ENCODE measurements around the gene TCF7L1.

DNA sequence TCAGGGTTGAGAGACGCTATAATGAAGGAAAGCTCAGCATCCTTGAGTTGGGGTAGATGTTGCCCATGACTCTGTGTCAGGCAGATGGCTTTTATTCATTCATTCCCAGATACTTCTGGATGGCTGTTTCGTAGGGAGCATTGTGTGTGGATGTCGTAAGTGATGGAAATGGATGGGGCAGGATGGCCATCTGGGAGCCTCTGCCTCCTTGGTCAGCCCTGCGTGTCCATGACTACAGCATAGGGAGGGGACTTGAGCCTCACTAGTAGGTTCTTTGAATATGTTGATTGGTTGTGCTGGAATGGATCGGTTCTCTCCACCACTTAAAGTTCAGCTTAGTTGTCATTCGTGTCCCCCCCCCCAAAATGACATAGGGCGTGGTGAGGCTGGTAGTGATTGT, 149.7 kb downstream of the TCF7L1 start:
- TF ChIP-seq, protein P1, sequence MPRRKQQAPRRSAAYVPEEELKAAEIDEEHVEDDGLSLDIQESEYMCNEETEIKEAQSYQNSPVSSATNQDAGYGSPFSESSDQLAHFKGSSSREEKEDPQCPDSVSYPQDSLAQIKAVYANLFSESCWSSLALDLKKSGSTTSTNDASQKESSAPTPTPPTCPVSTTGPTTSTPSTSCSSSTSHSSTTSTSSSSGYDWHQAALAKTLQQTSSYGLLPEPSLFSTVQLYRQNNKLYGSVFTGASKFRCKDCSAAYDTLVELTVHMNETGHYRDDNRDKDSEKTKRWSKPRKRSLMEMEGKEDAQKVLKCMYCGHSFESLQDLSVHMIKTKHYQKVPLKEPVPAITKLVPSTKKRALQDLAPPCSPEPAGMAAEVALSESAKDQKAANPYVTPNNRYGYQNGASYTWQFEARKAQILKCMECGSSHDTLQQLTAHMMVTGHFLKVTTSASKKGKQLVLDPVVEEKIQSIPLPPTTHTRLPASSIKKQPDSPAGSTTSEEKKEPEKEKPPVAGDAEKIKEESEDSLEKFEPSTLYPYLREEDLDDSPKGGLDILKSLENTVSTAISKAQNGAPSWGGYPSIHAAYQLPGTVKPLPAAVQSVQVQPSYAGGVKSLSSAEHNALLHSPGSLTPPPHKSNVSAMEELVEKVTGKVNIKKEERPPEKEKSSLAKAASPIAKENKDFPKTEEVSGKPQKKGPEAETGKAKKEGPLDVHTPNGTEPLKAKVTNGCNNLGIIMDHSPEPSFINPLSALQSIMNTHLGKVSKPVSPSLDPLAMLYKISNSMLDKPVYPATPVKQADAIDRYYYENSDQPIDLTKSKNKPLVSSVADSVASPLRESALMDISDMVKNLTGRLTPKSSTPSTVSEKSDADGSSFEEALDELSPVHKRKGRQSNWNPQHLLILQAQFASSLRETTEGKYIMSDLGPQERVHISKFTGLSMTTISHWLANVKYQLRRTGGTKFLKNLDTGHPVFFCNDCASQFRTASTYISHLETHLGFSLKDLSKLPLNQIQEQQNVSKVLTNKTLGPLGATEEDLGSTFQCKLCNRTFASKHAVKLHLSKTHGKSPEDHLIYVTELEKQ (CRISPR knock-in tag; IDR thresholded peaks at IDR 0.05), result no peak
- TF ChIP-seq STAG1 (CRISPR knock-in tag; IDR thresholded peaks at IDR 0.05; ENCODE audit: borderline replicate concordance) (no peak), ZHX1 (conservative IDR thresholded peaks at IDR 0.05; ENCODE audit: low read length) (no peak), POLR2A (conservative IDR thresholded peaks at IDR 0.05) (no peak)

All from K562 (cell line).